ENCODE results near the gene SHMT2. TPM values are rescaled to one million over a fixed set of nuclear protein-coding genes. Genes with fewer than 3 reads are reported as not detected.
"Not testable (repeated sequence)": the region's sequence is repeated elsewhere in the genome, so short reads cannot be mapped to it uniquely, and the experiment has no call there.

Gene SHMT2
- total RNA-seq, 1 experiment from 2014 or later, result 227 TPM

- H3F3A ChIP-seq (ENCODE audit: insufficient read depth, low read depth), result peaks cover 10% of the 10 kb centered on the region
- intact Hi-C loops (cut with micrococcal nuclease; ENCODE audit: unreplicated experiment), result no loop called here
- no peak for DNase-seq
- ChIA-PET POLR2A (ENCODE audit: unreplicated experiment) (no interaction called here), CTCF (interaction anchor here (0.6 to 0.7 kb wide), 2 partner anchors 24 to 205 kb away, joined by 5 to 19 read pairs; no protein-coding TSS in a partner anchor)
- no peaks in the 10 kb centered on the region for H3K9me3 ChIP-seq (ENCODE audit: insufficient read depth, low read depth)
- no peak overlapping the region for H2AFZ ChIP-seq
- no peak overlapping the region for H3K4me2 ChIP-seq
- H4K20me1 ChIP-seq (ENCODE audit: insufficient read depth), result no peaks in the 10 kb centered on the region
- BruUV-seq (replicated peaks), result no TSS peak
- no peak overlapping the region for H3K4me3 ChIP-seq
- H3K27me3 ChIP-seq (ENCODE audit: insufficient read depth, low read depth), result no peaks in the 10 kb centered on the region
- H3K36me3 ChIP-seq (ENCODE audit: low read depth), result peaks cover 9% of the 10 kb centered on the region; the same call in 1 of the 2 replicates
- H3K27ac ChIP-seq, result no peak overlapping the region
- no peaks in the 10 kb centered on the region for H3K9me2 ChIP-seq (ENCODE audit: insufficient read depth)
- no peaks in the 10 kb centered on the region for H3K79me2 ChIP-seq (ENCODE audit: low read depth)
- TF ChIP-seq CTCF (conservative IDR thresholded peaks at IDR 0.05) (no peak), EZH2 (IDR thresholded peaks at IDR 0.05; ENCODE audit: low read depth) (no peak)
- peaks cover 18% of the 10 kb centered on the region for H3K4me1 ChIP-seq (replicated peaks; ENCODE audit: insufficient read depth)
Measured at GRCh38 chr12:57278465-57279381, 49.2 kb downstream of the SHMT2 start.

- Histone ChIP-seq H3K36me3 (ENCODE audit: low read depth) (peaks cover 9% of the 10 kb centered on the region; the same call in 1 of the 2 replicates), H2AFZ (no peak overlapping the region), H3K9me3 (ENCODE audit: insufficient read depth, low read depth) (no peaks in the 10 kb centered on the region), H3K27me3 (ENCODE audit: insufficient read depth, low read depth) (no peaks in the 10 kb centered on the region), H3F3A (ENCODE audit: insufficient read depth, low read depth) (peaks cover 10% of the 10 kb centered on the region), H3K79me2 (ENCODE audit: low read depth) (no peaks in the 10 kb centered on the region), H3K27ac (peak overlapping the region; percentile 59), H3K4me1 (replicated peaks; ENCODE audit: insufficient read depth) (peaks cover 18% of the 10 kb centered on the region), H3K9me2 (ENCODE audit: insufficient read depth) (no peaks in the 10 kb centered on the region), H4K20me1 (ENCODE audit: insufficient read depth) (no peaks in the 10 kb centered on the region), H3K4me2 (peak overlapping the region; percentile 71), H3K4me3 (no peak overlapping the region)
- intact Hi-C loops (cut with micrococcal nuclease; ENCODE audit: unreplicated experiment), result no loop called here
- TF ChIP-seq CTCF (conservative IDR thresholded peaks at IDR 0.05) (no peak), EZH2 (IDR thresholded peaks at IDR 0.05; ENCODE audit: low read depth) (no peak)
- ChIA-PET CTCF (no interaction called here), POLR2A (ENCODE audit: unreplicated experiment) (interaction anchor here (0.5 kb wide), 1 partner anchor 141 kb away, joined by 8 read pairs; no protein-coding TSS in a partner anchor)
- peak; percentile 61 to 82 for DNase-seq
- no TSS peak for BruUV-seq (replicated peaks)
Measured at GRCh38 chr12:57280211-57281062, 50.9 kb downstream of the SHMT2 start.

- BruUV-seq (replicated peaks); H3K27ac ChIP-seq; H3K79me2 ChIP-seq (ENCODE audit: low read depth); DNase-seq; H3K27me3 ChIP-seq (ENCODE audit: insufficient read depth, low read depth); CTCF ChIA-PET; H3K9me3 ChIP-seq (ENCODE audit: insufficient read depth, low read depth); H3K4me2 ChIP-seq; H3K9me2 ChIP-seq (ENCODE audit: insufficient read depth); H2AFZ ChIP-seq; H3K36me3 ChIP-seq (ENCODE audit: low read depth); H3K4me3 ChIP-seq; POLR2A ChIA-PET (ENCODE audit: unreplicated experiment); H4K20me1 ChIP-seq (ENCODE audit: insufficient read depth); intact Hi-C loops (cut with micrococcal nuclease; ENCODE audit: unreplicated experiment): not testable (repeated sequence)
- peaks cover 10% of the 10 kb centered on the region for H3F3A ChIP-seq (ENCODE audit: insufficient read depth, low read depth)
- H3K4me1 ChIP-seq (replicated peaks; ENCODE audit: insufficient read depth), result peaks cover 18% of the 10 kb centered on the region
Measured at GRCh38 chr12:57282073-57282472, 52.6 kb downstream of the SHMT2 start.

Small RNA genes lying within 50 kb of the gene (microRNA-seq; reads per million reads assigned to microRNA genes)
- gene MIR1228 (ENCODE audit: borderline number of aligned reads, borderline replicate concordance), result 2.0 reads per million

Other genes with a start within 250 kb of the SHMT2 start
- gene ZBTB39, start 223.2 kb upstream of the SHMT2 start, total RNA-seq (2021), result 6.5 and 7.6 TPM in 2 replicates
- not detected in 2 replicates for gene TAC3, start 213.2 kb upstream of the SHMT2 start, total RNA-seq (2021)
- gene MYO1A, start 179.6 kb upstream of the SHMT2 start, total RNA-seq (2021), result not detected in 2 replicates
- gene NEMP1, start 150.9 kb upstream of the SHMT2 start, total RNA-seq (2021), result 28.9 and 36.6 TPM in 2 replicates
- 13.8 and 20.2 TPM in 2 replicates for gene NAB2, start 140.6 kb upstream of the SHMT2 start, total RNA-seq (2021)
- gene STAT6, start 118.3 kb upstream of the SHMT2 start, total RNA-seq (2021), result 112 and 122 TPM in 2 replicates
- 51.4 and 70.1 TPM in 2 replicates for gene LRP1, start 101.2 kb upstream of the SHMT2 start, total RNA-seq (2021)
- not detected in 2 replicates for gene LRP1-AS, start 82.1 kb upstream of the SHMT2 start, total RNA-seq (2021)
- 20.3 and 20.6 TPM in 2 replicates for gene NXPH4, start 12.9 kb upstream of the SHMT2 start, total RNA-seq (2021)
- gene STAC3, start 21.5 kb downstream of the SHMT2 start, total RNA-seq (2021), result 1.3 and 2.2 TPM in 2 replicates
- 54.4 and 65.1 TPM in 2 replicates for gene R3HDM2, start 201.3 kb downstream of the SHMT2 start, total RNA-seq (2021)
- gene INHBC, start 205.1 kb downstream of the SHMT2 start, total RNA-seq (2021), result 0.35 TPM in 1 of 2 replicates, not detected in the other
- gene INHBE, start 225.6 kb downstream of the SHMT2 start, total RNA-seq (2021), result 0.73 and 0.90 TPM in 2 replicates
- gene GLI1, start 230.1 kb downstream of the SHMT2 start, total RNA-seq (2021), result not detected in 2 replicates

Data from PC-9 (cell line).